HCT116 (cell line): Measurements from ENCODE around the gene WNT16. TPM values are rescaled to one million over a fixed set of nuclear protein-coding genes. Genes with fewer than 3 reads are reported as not detected.

Experiments used
- ATAC-seq: fragments of 200-7000 bp; cut with Tn5 transposase; 2 replicates; pipeline ENCODE4 v1.9.1; 2020; ENCODE audit warnings: mild to moderate bottlenecking, moderate library complexity
- BruUV-seq: library from RNA; stranded (reverse); fragments of 400-500 nt; replicated peaks from 2 replicates; lab custom pipeline; 2021; lab: Mats Ljungman, UMichigan
- CTCF ChIA-PET: fragments of 300-600 bp; sonication (Branson Sonifier 250); formaldehyde crosslinking; loops from one replicate; lab custom pipeline; 2021; ENCODE audit warnings: antibody characterized with exemption; lab: Charles Lee
- POLR2A ChIA-PET: fragments of 300-600, 350-600 bp; sonication (Branson Sonifier 250); formaldehyde crosslinking; loops from one replicate; lab custom pipeline; 2021; ENCODE audit warnings: antibody characterized with exemption; lab: Charles Lee
- RAD21 ChIA-PET, 2 experiments: fragments of 300-600 bp; sonication (Branson Sonifier 250); formaldehyde crosslinking; loops; one replicate each; lab custom pipeline; 2023; ENCODE audit warnings: low total read pairs in 2 of 2; ENCODE audit not compliant: uncharacterized antibody in 2 of 2, unreplicated experiment in 2 of 2, low non-redundant PET in 1 of 2; lab: Charles Lee
- DNase-seq: peaks from one replicate; pipeline ENCODE4 v3.0.0-alpha.2; 2010; ENCODE audit warnings: low read depth, low spot score
- H2AFZ ChIP-seq: fragments of 200-600 bp; shearing (Covaris generic), sonication (generic); 2 replicates; pipeline ENCODE4 v1.6.1; 2017; ENCODE audit warnings: low read depth, mixed run types, mixed read lengths, antibody characterized with exemption, low read length; ENCODE audit not compliant: poor library complexity, severe bottlenecking
- H3K27ac ChIP-seq: 2 replicates; pipeline ENCODE4 v1.5.1; 2012; ENCODE audit warnings: low read depth, low read length
- H3K27me3 ChIP-seq: fragments of 200-600 bp; sonication (generic); 2 replicates; pipeline ENCODE4 v1.6.1; 2016; ENCODE audit warnings: mixed run types, low read length, mixed read lengths; ENCODE audit not compliant: insufficient read depth
- H3K36me3 ChIP-seq, 2 experiments: fragments of 200-500 bp in 1 of 2; fragments of 200-600 bp in 1 of 2; sonication (Bioruptor generic) in 1 of 2; sonication (generic) in 1 of 2; 2 replicates each; pipeline versions ENCODE4 v1.5.1 to v1.6.1; 2014 to 2016; ENCODE audit warnings: low read length in 2 of 2, inconsistent platforms in 1 of 2, mixed read lengths in 1 of 2, mixed run types in 1 of 2; ENCODE audit not compliant: insufficient read depth in 2 of 2, control insufficient read depth in 1 of 2
- H3K4me1 ChIP-seq, 2 experiments: fragments of 200-600 bp in 1 of 2; sonication (generic) in 1 of 2; 2 replicates each; pipeline versions ENCODE4 v1.5.1 to v1.6.1; 2012 to 2017; ENCODE audit warnings: low read length in 2 of 2, inconsistent platforms in 1 of 2, mild to moderate bottlenecking in 1 of 2, mixed read lengths in 1 of 2, mixed run types in 1 of 2, moderate library complexity in 1 of 2; ENCODE audit not compliant: insufficient read depth in 2 of 2, control insufficient read depth in 1 of 2
- H3K4me2 ChIP-seq: fragments of 200-600 bp; sonication (generic); 2 replicates; pipeline ENCODE4 v1.6.1; 2017; ENCODE audit warnings: mixed run types, low read length, mixed read lengths
- H3K4me3 ChIP-seq, 2 experiments: fragments of 200-600 bp in 1 of 2; sonication (generic) in 1 of 2; replicated peaks in 1 of 2; 2 replicates each; pipeline ENCODE4 v1.5.1; 2011 to 2016; ENCODE audit warnings: low read length in 2 of 2, control low read depth in 1 of 2, low read depth in 1 of 2, mild to moderate bottlenecking in 1 of 2, mixed read lengths in 1 of 2, mixed run types in 1 of 2
- H3K79me2 ChIP-seq: fragments of 200-600 bp; sonication (generic); 2 replicates; pipeline ENCODE4 v1.6.1; 2017; ENCODE audit warnings: mild to moderate bottlenecking, mixed run types, low read length, moderate library complexity, mixed read lengths; ENCODE audit not compliant: insufficient read depth
- H3K9ac ChIP-seq: fragments of 200-600 bp; sonication (generic); 2 replicates; pipeline ENCODE4 v1.6.1; 2016; ENCODE audit warnings: low read length, mixed read lengths
- H3K9me2 ChIP-seq: fragments of 200-600 bp; sonication (generic), shearing (Covaris generic); 2 replicates; pipeline ENCODE4 v1.6.1; 2017; ENCODE audit warnings: mixed run types, mild to moderate bottlenecking, moderate library complexity; ENCODE audit not compliant: insufficient read depth
- H3K9me3 ChIP-seq, 2 experiments: fragments of 200-500 bp in 1 of 2; fragments of 200-600 bp in 1 of 2; sonication (Bioruptor generic) in 1 of 2; sonication (generic) in 1 of 2; 2 replicates each; pipeline ENCODE4 v1.6.1; 2014 to 2017; ENCODE audit warnings: low read length in 2 of 2, mixed read lengths in 2 of 2, inconsistent platforms in 1 of 2, low read depth in 1 of 2, mild to moderate bottlenecking in 1 of 2, mixed run types in 1 of 2, moderate library complexity in 1 of 2; ENCODE audit not compliant: control insufficient read depth in 1 of 2, insufficient read depth in 1 of 2
- H4K20me1 ChIP-seq: fragments of 200-600 bp; sonication (generic), shearing (Covaris generic); 2 replicates; pipeline ENCODE4 v1.6.1; 2017; ENCODE audit warnings: mixed run types, mild to moderate bottlenecking, moderate library complexity; ENCODE audit not compliant: insufficient read depth
- ATF3 ChIP-seq: IDR thresholded peaks from 2 replicates; pipeline ENCODE4 v1.6.1; 2012
- CBX3 ChIP-seq: IDR thresholded peaks from 2 replicates; pipeline ENCODE4 v1.6.1; 2012; ENCODE audit warnings: low read depth
- CEBPB ChIP-seq: IDR thresholded peaks from 2 replicates; pipeline ENCODE4 v1.6.1; 2012; ENCODE audit warnings: low read depth
- ELF1 ChIP-seq: IDR thresholded peaks from 2 replicates; pipeline ENCODE4 v1.6.1; 2012; ENCODE audit warnings: low read depth, borderline replicate concordance
- EZH2phosphoT487 ChIP-seq: fragments of 200-600 bp; IDR thresholded peaks from 2 replicates; pipeline ENCODE4 v1.6.1; 2018; ENCODE audit warnings: antibody characterized with exemption, borderline replicate concordance
- FOSL1 ChIP-seq: IDR thresholded peaks from 2 replicates; pipeline ENCODE4 v1.6.1; 2012; ENCODE audit warnings: low read depth
- POLR2AphosphoS5 ChIP-seq: IDR thresholded peaks from 2 replicates; pipeline ENCODE4 v1.6.1; 2011; ENCODE audit warnings: mild to moderate bottlenecking, low read depth, low read length, moderate library complexity
- RAD21 ChIP-seq: IDR thresholded peaks from 2 replicates; pipeline ENCODE4 v1.6.1; 2012; ENCODE audit warnings: low read depth, mild to moderate bottlenecking
- SIN3A ChIP-seq: IDR thresholded peaks from 2 replicates; pipeline ENCODE4 v1.6.1; 2012; ENCODE audit warnings: low read depth
- SP1 ChIP-seq: IDR thresholded peaks from 2 replicates; pipeline ENCODE4 v1.6.1; 2012; ENCODE audit warnings: low read depth
- YY1 ChIP-seq: IDR thresholded peaks from 2 replicates; pipeline ENCODE4 v1.6.1; 2011; ENCODE audit warnings: low read length, low read depth, moderate library complexity, mild to moderate bottlenecking; ENCODE audit not compliant: insufficient replicate concordance; ENCODE audit errors: extremely low read depth
- ZBTB33 ChIP-seq: IDR thresholded peaks from 2 replicates; pipeline ENCODE4 v1.6.1; 2011; ENCODE audit warnings: mild to moderate bottlenecking, low read length, moderate library complexity; ENCODE audit not compliant: insufficient replicate concordance; ENCODE audit errors: extremely low read depth
- intact Hi-C: fragments of 100-400 bp; cut with micrococcal nuclease; formaldehyde crosslinking; loops from 2 replicates; pipeline ENCODE4 v1.10.0; 2022
- total RNA-seq: library from RNA; stranded (reverse); gene quantifications from one replicate; pipeline ENCODE4 v1.2.1, GENCODE V29; 2021; ENCODE audit not compliant: unreplicated experiment

The WNT16 gene
- total RNA-seq, 1 experiment from 2014 or later = 152 TPM

GRCh38 chr7:121379930-121380329 lies 51.1 kb downstream of the WNT16 start:
- no peaks in the 10 kb centered on the region for H3K9me2 ChIP-seq
- H3K79me2 ChIP-seq = peaks cover 100% of the 10 kb centered on the region
- H3K4me2 ChIP-seq = no peak overlapping the region
- H3K27ac ChIP-seq = no peak overlapping the region
- peaks cover 64% of the 10 kb centered on the region for H4K20me1 ChIP-seq
- intact Hi-C loops = no loop called here
- H2AFZ ChIP-seq = no peak overlapping the region
- ATAC-seq (no peak), DNase-seq (no peak)
- H3K9me3 ChIP-seq = no peaks in the 10 kb centered on the region
- CTCF ChIA-PET = interaction anchor here (0.8 to 2.3 kb wide), 3 partner anchors 10 to 16 kb away, joined by 3 to 8 read pairs (median 5); partner anchors contain the start of gene FAM3C
- no peak for TF ChIP-seq YY1
- TF ChIP-seq ZBTB33 = no peak
- TF ChIP-seq FOSL1 = no peak
- no peak for TF ChIP-seq SIN3A
- TF ChIP-seq POLR2AphosphoS5 = no peak
- TF ChIP-seq SP1 = no peak
- TF ChIP-seq EZH2phosphoT487 = no peak
- TF ChIP-seq RAD21 = no peak
- no peak for TF ChIP-seq CBX3
- TF ChIP-seq ELF1 = no peak
- TF ChIP-seq CEBPB = no peak
- TF ChIP-seq ATF3 = no peak
- no peaks in the 10 kb centered on the region for H3K27me3 ChIP-seq
- no TSS peak for BruUV-seq
- H3K36me3 ChIP-seq = peaks cover 31 to 74% of the 10 kb centered on the region in 2 experiments
- peaks cover 0 to 27% of the 10 kb centered on the region in 2 experiments; a peak in 2 of 4 replicates for H3K4me1 ChIP-seq
- POLR2A ChIA-PET = no interaction called here
- no peak overlapping the region for H3K9ac ChIP-seq
- RAD21 ChIA-PET = no interaction called here
- no peak overlapping the region for H3K4me3 ChIP-seq
